ENCODE data around the gene CRHR1.

CRHR1 gene

GRCh38 chr17:45869676-45870341, 85.7 kb downstream of the CRHR1 start:
- no peak for DNase-seq (ENCODE audit: low read depth)

- no peak for DNase-seq (ENCODE audit: low read depth)
Observed at GRCh38 chr17:45870342-45870974, 86.3 kb downstream of the CRHR1 start.

GRCh38 chr17:45871718-45872117, 87.6 kb downstream of the CRHR1 start:
- no peak for DNase-seq (ENCODE audit: low read depth)

GRCh38 chr17:45873728-45874127, 89.6 kb downstream of the CRHR1 start:
- DNase-seq (ENCODE audit: low read depth), result no peak

- no peak for DNase-seq (ENCODE audit: low read depth)
Observed at GRCh38 chr17:45874151-45874550, 90.0 kb downstream of the CRHR1 start.

GRCh38 chr17:45876539-45876938, 92.4 kb downstream of the CRHR1 start:
- DNase-seq (ENCODE audit: low read depth), result no peak

GRCh38 chr17:45877467-45877866, 93.3 kb downstream of the CRHR1 start:
- no peak for DNase-seq (ENCODE audit: low read depth)

- DNase-seq (ENCODE audit: low read depth), result no peak
Observed at GRCh38 chr17:45883063-45883462, 98.9 kb downstream of the CRHR1 start.

Data from stimulated activated CD8-positive, alpha-beta memory T cell treated with anti-CD3 and anti-CD28 coated beads, Interleukin-12 subunit alpha, Interleukin-12 subunit beta, amount 100 ng/mL, for 4 hours (primary cell).